ENCODE measurements around the gene PDLIM4. TPM values are rescaled to one million over a fixed set of nuclear protein-coding genes. Genes with fewer than 3 reads are reported as not detected.
A peak's percentile ranks its signal among the peaks of the same experiment; 100 is the strongest.

PDLIM4 gene
- total and polyA plus RNA-seq, 2 experiments from 2014 or later = 25.2 to 31.8 TPM

GRCh38 chr5:132238169-132238744, 19.2 kb upstream of the PDLIM4 start:
- H2AFZ ChIP-seq = no peak overlapping the region

More at GRCh38 chr5:132238169-132238744, 19.2 kb upstream of the PDLIM4 start:
- Histone ChIP-seq H3K36me3 (ENCODE audit: insufficient read depth) (no peaks in the 10 kb centered on the region), H3K27me3 (ENCODE audit: insufficient read depth) (no peaks in the 10 kb centered on the region), H3K4me2 (no peak overlapping the region), H3K79me2 (replicated peaks; ENCODE audit: insufficient read depth) (no peaks in the 10 kb centered on the region), H3F3A (replicated peaks; ENCODE audit: low read depth) (no peaks in the 10 kb centered on the region), H3K27ac (ENCODE audit: low read depth) (no peak overlapping the region), H3K4me1 (ENCODE audit: insufficient read depth) (no peaks in the 10 kb centered on the region), H3K9me2 (ENCODE audit: insufficient read depth) (no peaks in the 10 kb centered on the region), H3K4me3 (no peak overlapping the region), H4K20me1 (replicated peaks; ENCODE audit: insufficient read depth) (no peaks in the 10 kb centered on the region)
- Mint-ChIP-seq H3K4me3 (no peak overlapping the region), H3K4me1 (no peaks in the 10 kb centered on the region), H3K9me3 (peaks cover 6% of the 10 kb centered on the region), H3K27me3 (ENCODE audit: insufficient read depth, low read depth, poor library complexity) (peaks cover 6% of the 10 kb centered on the region), H3K27ac (no peak overlapping the region), H3K36me3 (ENCODE audit: low read depth) (no peaks in the 10 kb centered on the region)
- peak; percentile 96 for ATAC-seq
- peak; percentile 92 for DNase-seq (ENCODE audit: low spot score)
- peak; percentile 71 to 80 for TF ChIP-seq CTCF (conservative IDR thresholded peaks at IDR 0.05; ENCODE audit: low read depth in 2 of 2)
- no peak for TF ChIP-seq REST (IDR thresholded peaks at IDR 0.05; ENCODE audit: unreplicated experiment)

All from GM23338 (cell line).